ENCODE data around the gene PCDHAC1.
A peak's percentile ranks its signal among the peaks of the same experiment; 100 is the strongest.

DNA sequence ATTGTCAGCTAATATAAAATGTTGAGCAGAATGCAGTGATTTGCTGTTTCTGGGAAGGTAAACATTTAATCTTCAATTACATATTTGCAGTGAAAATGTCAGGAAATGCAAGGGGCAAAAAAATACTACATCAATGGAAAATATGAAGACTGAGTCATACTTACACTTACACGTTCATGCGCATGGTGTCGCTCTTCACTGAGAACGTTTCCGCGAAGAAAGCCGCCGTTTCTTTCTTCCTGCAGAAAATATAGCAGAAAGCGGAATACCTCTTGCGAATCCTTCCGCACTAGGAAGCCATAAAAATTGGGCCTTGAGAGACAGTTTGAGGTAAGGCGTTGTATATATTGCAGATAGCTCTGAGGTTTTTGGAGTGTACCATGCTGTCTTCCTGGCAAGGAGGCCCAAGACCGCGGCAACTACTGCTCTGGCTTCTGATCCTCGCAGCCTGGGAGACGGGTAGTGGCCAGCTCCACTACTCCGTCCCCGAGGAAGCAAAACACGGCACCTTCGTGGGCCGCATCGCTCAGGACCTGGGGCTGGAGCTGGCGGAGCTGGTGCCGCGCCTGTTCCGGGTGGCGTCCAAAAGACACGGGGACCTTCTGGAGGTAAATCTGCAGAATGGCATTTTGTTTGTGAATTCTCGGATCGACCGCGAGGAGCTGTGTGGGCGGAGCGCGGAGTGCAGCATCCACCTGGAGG lies 44.1 kb upstream of the PCDHAC1 start, which contains the start of gene PCDHA13:
- TF ChIP-seq, protein P1, sequence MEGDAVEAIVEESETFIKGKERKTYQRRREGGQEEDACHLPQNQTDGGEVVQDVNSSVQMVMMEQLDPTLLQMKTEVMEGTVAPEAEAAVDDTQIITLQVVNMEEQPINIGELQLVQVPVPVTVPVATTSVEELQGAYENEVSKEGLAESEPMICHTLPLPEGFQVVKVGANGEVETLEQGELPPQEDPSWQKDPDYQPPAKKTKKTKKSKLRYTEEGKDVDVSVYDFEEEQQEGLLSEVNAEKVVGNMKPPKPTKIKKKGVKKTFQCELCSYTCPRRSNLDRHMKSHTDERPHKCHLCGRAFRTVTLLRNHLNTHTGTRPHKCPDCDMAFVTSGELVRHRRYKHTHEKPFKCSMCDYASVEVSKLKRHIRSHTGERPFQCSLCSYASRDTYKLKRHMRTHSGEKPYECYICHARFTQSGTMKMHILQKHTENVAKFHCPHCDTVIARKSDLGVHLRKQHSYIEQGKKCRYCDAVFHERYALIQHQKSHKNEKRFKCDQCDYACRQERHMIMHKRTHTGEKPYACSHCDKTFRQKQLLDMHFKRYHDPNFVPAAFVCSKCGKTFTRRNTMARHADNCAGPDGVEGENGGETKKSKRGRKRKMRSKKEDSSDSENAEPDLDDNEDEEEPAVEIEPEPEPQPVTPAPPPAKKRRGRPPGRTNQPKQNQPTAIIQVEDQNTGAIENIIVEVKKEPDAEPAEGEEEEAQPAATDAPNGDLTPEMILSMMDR (conservative IDR thresholded peaks at IDR 0.05; ENCODE audit: low read depth, low read length), result peak; percentile 76
- no peak for TF ChIP-seq EZH2 (IDR thresholded peaks at IDR 0.05; ENCODE audit: low read length, unreplicated experiment)

Measured in PC-3 (cell line).